Measurements from ENCODE around the gene FURIN.
A peak's percentile ranks its signal among the peaks of the same experiment; 100 is the strongest.

FURIN gene

GRCh38 chr15:90905306-90906180 is 37.2 kb downstream of the FURIN start:
- TF ChIP-seq GLI2 (tag by site-specific recombination; IDR thresholded peaks at IDR 0.05; ENCODE audit: borderline replicate concordance, low read depth) = no peak
- no peak for TF ChIP-seq ZNF664 (tag by site-specific recombination; IDR thresholded peaks at IDR 0.05)
- TF ChIP-seq ZNF837 (tag by site-specific recombination; IDR thresholded peaks at IDR 0.05) = no peak
- no peak for TF ChIP-seq HIC1 (tag by site-specific recombination; IDR thresholded peaks at IDR 0.05)
- no peak for TF ChIP-seq ZNF311 (tag by site-specific recombination; IDR thresholded peaks at IDR 0.05; ENCODE audit: borderline replicate concordance)
- TF ChIP-seq ZNF26 (tag by site-specific recombination; IDR thresholded peaks at IDR 0.05) = no peak
- no peak for TF ChIP-seq PATZ1 (tag by site-specific recombination; IDR thresholded peaks at IDR 0.05)
- TF ChIP-seq ZBTB17 (tag by site-specific recombination; IDR thresholded peaks at IDR 0.05) = no peak
- TF ChIP-seq ZNF600 (tag by site-specific recombination; IDR thresholded peaks at IDR 0.05) = no peak
- no peak for TF ChIP-seq ZNF521 (tag by site-specific recombination; IDR thresholded peaks at IDR 0.05)
- TF ChIP-seq ZBTB48 (tag by site-specific recombination; IDR thresholded peaks at IDR 0.05) = no peak
- no peak for TF ChIP-seq BCL11B (tag by site-specific recombination; IDR thresholded peaks at IDR 0.05; ENCODE audit: low read depth)
- no peak overlapping the region for H3K27ac ChIP-seq (ENCODE audit: extremely low read depth, low read depth, low read length)
- peaks cover 16 to 54% of the 10 kb centered on the region in 2 experiments for H3K36me3 ChIP-seq (ENCODE audit: control insufficient read depth in 2 of 2, insufficient read depth in 1 of 2, low read length in 2 of 2)
- peaks cover 13% of the 10 kb centered on the region for H3K4me1 ChIP-seq (ENCODE audit: control insufficient read depth, insufficient read depth, low read length)
- ChIA-PET POLR2A (interaction anchor here (1.7 kb wide), 1 partner anchor 27 kb away, joined by 5 read pairs; the partner anchor contains the start of gene HDDC3), CTCF (interaction anchor here (0.6 to 8.3 kb wide), 7 partner anchors 19 to 366 kb away, joined by 3 to 126 read pairs (median 5); partner anchors contain the start of genes HDDC3 and UNC45A)
- H3K9me3 ChIP-seq (ENCODE audit: control insufficient read depth, insufficient read depth, low read depth, low read length) = no peaks in the 10 kb centered on the region
- no peak overlapping the region for H3K4me3 ChIP-seq (ENCODE audit: low read depth, low read length)

GRCh38 chr15:90906181-90906849 is 37.9 kb downstream of the FURIN start:
- CTCF ChIA-PET = interaction anchor here (1.0 to 8.3 kb wide), 2 partner anchors 20 to 26 kb away, joined by 3 to 126 read pairs; partner anchors contain the start of genes HDDC3 and UNC45A
- Histone ChIP-seq H3K9me3 (ENCODE audit: control insufficient read depth, insufficient read depth, low read depth, low read length) (no peaks in the 10 kb centered on the region), H3K4me1 (ENCODE audit: control insufficient read depth, insufficient read depth, low read length) (peaks cover 13% of the 10 kb centered on the region), H3K36me3 (ENCODE audit: control insufficient read depth in 2 of 2, insufficient read depth in 1 of 2, low read length in 2 of 2) (peaks cover 16 to 62% of the 10 kb centered on the region in 2 experiments), H3K27ac (ENCODE audit: extremely low read depth, low read depth, low read length) (no peak overlapping the region), H3K4me3 (ENCODE audit: low read depth, low read length) (no peak overlapping the region)
- TF ChIP-seq ZIC2 (tag by site-specific recombination; IDR thresholded peaks at IDR 0.05) = peak; percentile 66
- no peak for TF ChIP-seq SP7 (tag by site-specific recombination; IDR thresholded peaks at IDR 0.05)
- no peak for TF ChIP-seq SP3 (tag by site-specific recombination; IDR thresholded peaks at IDR 0.05)
- no peak for TF ChIP-seq REST (tag by site-specific recombination; IDR thresholded peaks at IDR 0.05)
- no peak for TF ChIP-seq ZNF18 (tag by site-specific recombination; IDR thresholded peaks at IDR 0.05)
- TF ChIP-seq EGR2 (tag by site-specific recombination; IDR thresholded peaks at IDR 0.05; ENCODE audit: low read depth) = no peak
- POLR2A ChIA-PET = interaction anchor here (1.7 kb wide), 1 partner anchor 26 kb away, joined by 5 read pairs; the partner anchor contains the start of gene HDDC3

All from HEK293 (cell line).